CD4-positive, CD25-positive, alpha-beta regulatory T cell (primary cell): ENCODE results near the gene CCR7. TPM values are rescaled to one million over a fixed set of nuclear protein-coding genes. Genes with fewer than 3 reads are reported as not detected.

Source experiments
- ATAC-seq, 2 donors: fragments of 150-1000 bp; cut with Tn5 transposase; one replicate each; pipeline ENCODE4 v1.10.0; 2021; ENCODE audit warnings: low read depth in 2 of 2, moderate number of reproducible peaks in 2 of 2, moderate library complexity in 1 of 2
- DNase-seq, 3 donors: peaks; one replicate each; pipeline versions ENCODE4 v3.0.0 to v3.0.0-alpha.2; 2012 to 2022; ENCODE audit warnings: mixed read lengths in 1 of 3
- H3K27ac ChIP-seq: one replicate; pipeline ENCODE4 v1.7.0; 2013; ENCODE audit warnings: mild to moderate bottlenecking, low read length; ENCODE audit not compliant: insufficient read depth, poor library complexity, severe bottlenecking
- H3K27me3 ChIP-seq: one replicate; pipeline ENCODE4 v1.7.0; 2013; ENCODE audit warnings: low read length; ENCODE audit not compliant: control insufficient read depth, insufficient read depth
- H3K36me3 ChIP-seq: one replicate; pipeline ENCODE4 v1.7.0; 2013; ENCODE audit warnings: mild to moderate bottlenecking, low read length, moderate library complexity; ENCODE audit not compliant: control insufficient read depth, insufficient read depth
- H3K4me1 ChIP-seq: 2 replicates; pipeline ENCODE4 v1.7.0; 2013; ENCODE audit warnings: mild to moderate bottlenecking, low read length; ENCODE audit not compliant: insufficient read depth, control insufficient read depth, poor library complexity, severe bottlenecking
- H3K4me3 ChIP-seq: one replicate; pipeline ENCODE4 v1.7.0; 2013; ENCODE audit warnings: low read depth, mild to moderate bottlenecking, low read length, moderate library complexity
- H3K9me3 ChIP-seq, 2 experiments: 1 replicate in 1 of 2; 2 replicates in 1 of 2; pipeline ENCODE4 v1.7.0; 2013; ENCODE audit warnings: low read length in 2 of 2, mild to moderate bottlenecking in 1 of 2, moderate library complexity in 1 of 2; ENCODE audit not compliant: control insufficient read depth in 2 of 2
- H3K27ac Mint-ChIP-seq, 3 donors: one replicate each; pipeline ENCODE4 v1.8.0; 2020 to 2022; ENCODE audit warnings: mild to moderate bottlenecking in 3 of 3, mixed read lengths in 3 of 3, moderate library complexity in 2 of 3
- H3K27me3 Mint-ChIP-seq: one replicate; pipeline ENCODE4 v1.8.0; 2022; ENCODE audit warnings: mild to moderate bottlenecking, mixed read lengths
- H3K36me3 Mint-ChIP-seq: one replicate; pipeline ENCODE4 v1.8.0; 2020; ENCODE audit warnings: mixed read lengths
- H3K4me1 Mint-ChIP-seq, 4 donors: one replicate each; pipeline ENCODE4 v1.8.0; 2020 to 2022; ENCODE audit warnings: mixed read lengths in 4 of 4, mild to moderate bottlenecking in 1 of 4
- H3K4me3 Mint-ChIP-seq, 4 donors: one replicate each; pipeline ENCODE4 v1.8.0; 2020 to 2022; ENCODE audit warnings: mild to moderate bottlenecking in 4 of 4, mixed read lengths in 4 of 4, moderate library complexity in 3 of 4
- H3K9me3 Mint-ChIP-seq, 7 donors: one replicate each; pipeline ENCODE4 v1.8.0; 2020 to 2022; ENCODE audit warnings: mixed read lengths in 7 of 7, mild to moderate bottlenecking in 3 of 7, moderate library complexity in 2 of 7
- polyA plus RNA-seq, 4 donors: library from polyadenylated mRNA; unstranded; fragments of 300-500 nt; fragmentation: Illumina TruSeq; gene quantifications; one replicate each; pipeline ENCODE4 v1.2.3, GENCODE V29; 2021
- total RNA-seq: library from RNA; stranded (reverse); gene quantifications from one replicate; pipeline ENCODE4 v1.2.3, GENCODE V29; 2022

CCR7 gene, protein sequence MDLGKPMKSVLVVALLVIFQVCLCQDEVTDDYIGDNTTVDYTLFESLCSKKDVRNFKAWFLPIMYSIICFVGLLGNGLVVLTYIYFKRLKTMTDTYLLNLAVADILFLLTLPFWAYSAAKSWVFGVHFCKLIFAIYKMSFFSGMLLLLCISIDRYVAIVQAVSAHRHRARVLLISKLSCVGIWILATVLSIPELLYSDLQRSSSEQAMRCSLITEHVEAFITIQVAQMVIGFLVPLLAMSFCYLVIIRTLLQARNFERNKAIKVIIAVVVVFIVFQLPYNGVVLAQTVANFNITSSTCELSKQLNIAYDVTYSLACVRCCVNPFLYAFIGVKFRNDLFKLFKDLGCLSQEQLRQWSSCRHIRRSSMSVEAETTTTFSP
- 192 TPM for total RNA-seq
- 100 to 1,000 TPM; 351 to 828 (median 609) TPM for polyA plus RNA-seq

GRCh38 chr17:40564883-40565768 lies at the start of gene CCR7:
Gene CCR7 (minus strand): TSS chr17:40565472. CDS start chr17:40565409, 63 bp downstream.
- H3K27me3 ChIP-seq = no peaks in the 10 kb centered on the region
- H3K27ac ChIP-seq = peak within 1 kb of the TSS; percentile 95
- Mint-ChIP-seq H3K4me3 (peak within 1 kb of the TSS; percentile 91 to 95 (median 94)), H3K36me3 (peaks cover 46% of the 10 kb centered on the region), H3K4me1 (peaks cover 0 to 85% (median 36%) of the 10 kb centered on the region in 4 donors), H3K27me3 (no peaks in the 10 kb centered on the region), H3K27ac (peak within 1 kb of the TSS; percentile 94 to 100 (median 97)), H3K9me3 (peaks cover 0 to 3% (median 0%) of the 10 kb centered on the region in 7 donors)
- H3K4me3 ChIP-seq = peak within 1 kb of the TSS; percentile 98
- peaks cover 69% of the 10 kb centered on the region for H3K4me1 ChIP-seq
- no peaks in the 10 kb centered on the region for H3K9me3 ChIP-seq
- H3K36me3 ChIP-seq = peaks cover 6% of the 10 kb centered on the region
- peak; percentile 62 to 70 for ATAC-seq
- DNase-seq = peak; percentile 83 to 93 (median 86)

DNA sequence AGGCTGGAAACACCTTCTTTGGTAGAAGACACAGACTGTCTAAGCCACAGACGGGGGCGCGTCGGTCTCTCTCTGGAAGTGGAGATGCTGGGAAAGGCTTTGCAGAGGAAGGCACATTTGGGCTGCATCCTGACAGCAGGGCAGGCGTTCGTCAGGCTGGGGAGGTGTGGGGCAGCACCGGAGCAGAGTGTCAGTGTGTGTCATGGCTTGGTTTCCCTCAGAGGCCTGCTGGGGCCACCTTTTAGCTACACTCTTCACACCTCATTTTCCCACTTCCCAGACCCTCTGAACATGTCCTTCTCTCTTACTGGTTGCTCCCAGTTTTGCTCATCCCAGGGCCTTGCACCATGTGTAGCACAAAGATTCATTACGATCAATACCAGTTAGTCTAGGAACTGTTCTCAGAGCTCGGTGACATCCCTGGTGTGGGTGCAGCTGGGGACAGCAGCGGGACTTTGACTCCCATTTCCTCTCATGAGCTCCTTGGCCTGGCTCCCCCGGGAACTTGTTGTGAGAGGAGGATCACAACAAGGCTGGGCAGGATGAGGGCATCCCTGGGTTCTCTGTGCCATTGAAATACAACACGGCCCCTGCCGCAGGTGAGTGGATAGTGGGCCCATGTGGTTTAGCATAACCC lies 49.3 kb upstream of the CCR7 start:
- ATAC-seq (no peak), DNase-seq (no peak)
- H3K9me3 Mint-ChIP-seq = no peaks in the 10 kb centered on the region
- Histone ChIP-seq H3K4me3 (peak overlapping the region; percentile 55), H3K27me3 (no peaks in the 10 kb centered on the region), H3K4me1 (peaks cover 66% of the 10 kb centered on the region), H3K36me3 (no peaks in the 10 kb centered on the region), H3K27ac (peak overlapping the region; percentile 98), H3K9me3 (no peaks in the 10 kb centered on the region)
- H3K36me3 Mint-ChIP-seq = no peaks in the 10 kb centered on the region
- H3K27ac Mint-ChIP-seq = peak overlapping the region; percentile 95 to 99 (median 97)
- peaks cover 7% of the 10 kb centered on the region for H3K27me3 Mint-ChIP-seq
- peaks cover 7 to 79% (median 43%) of the 10 kb centered on the region in 4 donors for H3K4me1 Mint-ChIP-seq
- peak overlapping the region in 3 of 4 donors; percentile 72 to 76 (median 75) for H3K4me3 Mint-ChIP-seq

- Mint-ChIP-seq H3K36me3 (no peaks in the 10 kb centered on the region), H3K4me3 (peak overlapping the region; percentile 81 to 92 (median 88)), H3K9me3 (no peaks in the 10 kb centered on the region), H3K27ac (peak overlapping the region; percentile 99 to 100 (median 99)), H3K27me3 (peaks cover 7% of the 10 kb centered on the region), H3K4me1 (peaks cover 7 to 82% (median 50%) of the 10 kb centered on the region in 4 donors)
- Histone ChIP-seq H3K9me3 (no peaks in the 10 kb centered on the region), H3K27ac (peak overlapping the region; percentile 98), H3K27me3 (no peaks in the 10 kb centered on the region), H3K4me1 (peaks cover 70% of the 10 kb centered on the region), H3K4me3 (peak overlapping the region; percentile 83), H3K36me3 (no peaks in the 10 kb centered on the region)
- ATAC-seq (no peak), DNase-seq (no peak)
Observed at GRCh38 chr17:40613467-40614154, 48.3 kb upstream of the CCR7 start.

- Histone ChIP-seq H3K27ac (peak overlapping the region; percentile 98), H3K36me3 (no peaks in the 10 kb centered on the region), H3K27me3 (no peaks in the 10 kb centered on the region), H3K4me1 (peaks cover 79% of the 10 kb centered on the region), H3K9me3 (no peaks in the 10 kb centered on the region), H3K4me3 (peak overlapping the region; percentile 83)
- Mint-ChIP-seq H3K36me3 (no peaks in the 10 kb centered on the region), H3K27ac (peak overlapping the region; percentile 99 to 100 (median 99)), H3K9me3 (no peaks in the 10 kb centered on the region), H3K4me3 (peak overlapping the region; percentile 81 to 92 (median 88)), H3K4me1 (peaks cover 7 to 91% (median 59%) of the 10 kb centered on the region in 4 donors), H3K27me3 (peaks cover 7% of the 10 kb centered on the region)
- ATAC-seq (peak; percentile 54 to 56), DNase-seq (peak; percentile 73 to 77 (median 74))
Observed at GRCh38 chr17:40612599-40613244, 47.5 kb upstream of the CCR7 start.

DNA sequence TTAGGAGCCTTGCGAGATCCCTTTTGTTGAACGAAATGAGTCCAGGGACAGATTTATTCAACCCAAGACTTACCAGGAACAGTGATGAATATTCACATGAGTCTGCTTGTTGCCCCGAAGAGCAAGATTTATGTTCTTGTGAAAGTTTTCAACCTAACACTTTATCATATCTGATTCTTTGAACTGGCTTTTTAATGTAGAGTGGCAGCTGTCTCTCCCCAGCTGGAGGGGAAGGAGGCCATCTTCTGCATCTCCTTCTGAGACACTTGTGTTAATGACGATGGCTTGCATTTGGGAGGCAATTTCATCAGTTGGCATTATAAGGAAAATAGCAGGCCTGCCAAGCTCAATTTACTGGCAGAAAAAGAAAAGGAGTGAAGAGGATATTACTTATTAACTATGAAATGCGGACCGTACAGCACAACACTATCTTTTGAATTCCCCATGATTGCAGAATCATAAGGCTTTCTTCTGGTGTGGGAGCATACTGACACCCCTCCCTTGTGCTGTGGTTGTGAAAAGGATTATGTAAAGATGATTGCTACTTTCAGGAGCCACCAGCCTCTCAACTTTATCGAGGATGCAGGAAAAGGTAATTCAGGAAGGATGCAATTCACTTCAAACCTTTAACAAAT lies 46.7 kb upstream of the CCR7 start:
- no peak for DNase-seq
- Histone ChIP-seq H3K4me3 (peak overlapping the region; percentile 83), H3K4me1 (peaks cover 87% of the 10 kb centered on the region), H3K9me3 (no peaks in the 10 kb centered on the region), H3K36me3 (no peaks in the 10 kb centered on the region), H3K27ac (peak overlapping the region; percentile 98), H3K27me3 (no peaks in the 10 kb centered on the region)
- H3K27me3 Mint-ChIP-seq = peaks cover 7% of the 10 kb centered on the region
- peaks cover 7 to 95% (median 64%) of the 10 kb centered on the region in 4 donors for H3K4me1 Mint-ChIP-seq
- peak overlapping the region; percentile 80 to 92 (median 84) for H3K4me3 Mint-ChIP-seq
- peak overlapping the region; percentile 96 to 99 (median 99) for H3K27ac Mint-ChIP-seq
- H3K9me3 Mint-ChIP-seq = no peaks in the 10 kb centered on the region
- no peak for ATAC-seq
- H3K36me3 Mint-ChIP-seq = no peaks in the 10 kb centered on the region

GRCh38 chr17:40610359-40610758 lies 45.1 kb upstream of the CCR7 start:
- Histone ChIP-seq H3K27ac (peak overlapping the region; percentile 98), H3K9me3 (no peaks in the 10 kb centered on the region), H3K36me3 (no peaks in the 10 kb centered on the region), H3K4me1 (peaks cover 98% of the 10 kb centered on the region), H3K27me3 (no peaks in the 10 kb centered on the region), H3K4me3 (no peak overlapping the region)
- Mint-ChIP-seq H3K4me3 (peak overlapping the region; percentile 19 to 56 (median 43)), H3K4me1 (peaks cover 11 to 95% (median 70%) of the 10 kb centered on the region in 4 donors), H3K9me3 (no peaks in the 10 kb centered on the region), H3K27ac (peak overlapping the region; percentile 96 to 99 (median 99)), H3K27me3 (peaks cover 7% of the 10 kb centered on the region), H3K36me3 (no peaks in the 10 kb centered on the region)
- ATAC-seq (no peak), DNase-seq (peak in 1 of 3 donors; percentile 64)
